Measurements from ENCODE around the gene PIGQ.

The PIGQ gene

DNA sequence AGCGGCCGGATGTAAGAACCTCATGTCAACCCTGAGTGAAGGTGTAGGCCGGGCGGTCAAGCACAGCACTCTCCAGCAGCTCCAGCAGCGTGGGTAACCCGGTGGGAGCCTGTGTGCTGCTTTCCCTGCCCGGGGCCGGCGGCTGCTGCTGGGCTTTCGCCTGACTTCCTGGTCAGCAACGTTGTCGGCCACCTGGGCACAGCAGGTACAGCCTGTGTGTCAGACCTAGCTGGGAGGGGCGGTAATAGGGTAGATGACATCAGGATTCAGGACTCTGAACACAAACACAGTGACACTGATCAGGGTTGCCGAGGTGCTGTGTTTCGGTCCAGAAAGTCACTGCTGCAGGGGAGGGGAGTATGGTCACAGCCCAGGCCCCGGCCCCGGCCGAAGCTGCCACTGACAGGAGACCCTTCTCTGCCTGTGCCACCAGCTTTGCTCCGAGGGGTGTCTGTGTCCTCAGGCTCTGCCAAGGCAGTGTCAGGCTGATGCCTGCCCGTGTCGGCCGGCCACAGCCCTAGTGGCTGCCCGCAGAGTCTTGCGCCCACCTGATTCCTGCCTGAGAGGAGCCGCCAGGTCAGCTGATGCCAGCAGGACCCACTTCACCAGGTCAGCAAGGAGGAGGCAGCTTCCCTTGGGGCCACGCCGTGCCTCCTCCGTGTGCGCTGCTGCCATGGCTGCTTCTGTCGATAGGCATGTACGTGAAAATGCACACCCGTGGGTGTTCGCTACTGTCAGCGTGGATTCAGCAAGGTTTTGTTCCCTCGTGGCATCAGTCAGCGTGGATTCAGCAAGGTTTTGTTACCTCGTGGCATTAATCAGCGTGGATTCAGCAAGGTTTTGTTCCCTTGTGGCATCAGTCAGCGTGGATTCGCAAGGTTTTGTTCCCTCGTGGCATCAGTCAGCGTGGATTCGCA lies 29.3 kb downstream of the PIGQ start:
- Mint-ChIP-seq H3K9me3 (no peaks in the 10 kb centered on the region), H3K36me3 (peaks cover 19 to 26% of the 10 kb centered on the region in 2 donors), H3K27ac (no peak overlapping the region), H3K4me1 (peaks cover 7 to 30% of the 10 kb centered on the region in 2 donors), H3K4me3 (no peak overlapping the region), H3K27me3 (no peaks in the 10 kb centered on the region)
- DNase-seq: no peak
- no peak for ATAC-seq (replicated peaks)

DNA sequence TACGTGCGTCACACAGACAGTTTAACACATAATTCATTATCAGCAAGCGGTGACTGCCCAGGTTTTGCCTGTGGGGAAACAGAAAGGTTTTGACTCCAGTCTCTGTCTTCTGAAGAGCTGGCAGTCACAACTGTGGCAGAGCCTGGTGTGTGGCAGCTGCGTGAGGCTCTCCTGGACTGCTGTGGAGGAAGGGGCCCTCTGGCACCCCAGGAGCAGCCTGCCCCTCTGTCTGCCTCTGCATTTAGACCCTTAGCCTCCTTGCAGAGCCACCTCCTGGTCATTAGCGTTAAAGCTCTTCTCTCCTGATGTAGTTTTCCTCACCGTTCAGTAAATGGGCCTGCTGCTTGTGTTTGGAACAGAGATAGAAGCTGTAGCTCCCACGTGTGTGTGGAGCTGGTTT lies 31.0 kb downstream of the PIGQ start:
- peaks cover 5 to 28% of the 10 kb centered on the region in 2 donors for H3K4me1 Mint-ChIP-seq
- H3K27ac Mint-ChIP-seq: no peak overlapping the region
- ATAC-seq (replicated peaks): no peak
- H3K36me3 Mint-ChIP-seq: peaks cover 26 to 36% of the 10 kb centered on the region in 2 donors
- H3K9me3 Mint-ChIP-seq: peaks cover 0 to 3% of the 10 kb centered on the region in 2 donors
- H3K4me3 Mint-ChIP-seq: no peak overlapping the region
- no peak for DNase-seq
- H3K27me3 Mint-ChIP-seq: no peaks in the 10 kb centered on the region

DNA sequence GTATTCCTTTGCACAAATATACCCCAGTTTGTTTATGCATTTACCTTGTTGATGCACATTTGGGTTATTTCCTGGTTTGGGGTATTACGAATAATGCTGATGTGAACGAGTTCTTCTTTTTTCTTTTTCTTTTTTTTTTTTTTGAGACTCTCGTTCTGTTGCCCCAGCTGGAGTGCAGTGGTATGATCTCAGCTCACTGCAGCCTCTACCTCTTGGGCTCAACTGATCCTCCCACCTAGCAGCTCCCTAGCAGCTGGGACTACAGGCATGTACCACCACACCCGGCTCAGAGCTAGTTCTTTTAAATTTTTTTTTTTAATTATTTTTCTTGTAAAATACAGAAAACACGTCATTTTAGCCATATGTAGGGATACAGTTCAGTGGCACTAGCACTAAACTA lies 34.2 kb downstream of the PIGQ start:
- no peaks in the 10 kb centered on the region for H3K27me3 Mint-ChIP-seq
- ATAC-seq (replicated peaks) (no peak), DNase-seq (no peak)
- H3K36me3 Mint-ChIP-seq: peaks cover 19 to 24% of the 10 kb centered on the region in 2 donors
- H3K9me3 Mint-ChIP-seq: peaks cover 0 to 3% of the 10 kb centered on the region in 2 donors
- H3K27ac Mint-ChIP-seq: no peak overlapping the region
- no peak overlapping the region for H3K4me3 Mint-ChIP-seq
- peaks cover 7 to 30% of the 10 kb centered on the region in 2 donors for H3K4me1 Mint-ChIP-seq

DNA sequence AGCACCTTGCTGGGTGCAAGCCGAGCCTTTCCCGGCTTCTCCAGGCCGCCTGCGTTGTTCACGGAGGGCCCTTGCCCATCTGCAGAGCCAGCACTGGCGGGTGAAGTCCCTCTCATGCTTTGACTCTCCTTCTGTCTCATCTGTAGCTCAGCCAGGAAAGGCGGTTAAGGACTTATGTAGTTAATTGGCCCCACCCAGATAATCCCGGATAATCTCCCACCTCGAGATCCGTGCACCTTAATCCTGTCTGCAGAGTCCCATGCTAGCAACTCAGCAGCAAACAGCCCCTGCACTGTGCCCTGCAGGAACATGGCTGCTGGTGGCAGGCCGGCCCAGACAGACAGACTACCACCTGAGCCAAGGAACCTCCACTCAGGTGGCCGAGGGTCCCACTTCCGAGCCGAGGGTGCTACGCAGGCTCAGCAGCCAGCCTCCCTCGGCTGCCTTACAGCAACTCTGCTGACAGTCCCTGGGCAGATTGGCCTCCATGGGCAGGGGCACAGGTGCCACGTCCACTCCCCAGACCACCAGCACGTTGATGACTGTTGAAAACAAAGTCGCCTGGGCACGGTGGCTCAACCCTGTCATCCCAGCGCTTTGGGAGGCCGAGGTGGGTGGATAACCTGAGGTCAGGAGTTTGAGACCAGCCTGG lies 37.0 kb downstream of the PIGQ start:
- H3K36me3 Mint-ChIP-seq: peaks cover 17 to 23% of the 10 kb centered on the region in 2 donors
- H3K9me3 Mint-ChIP-seq: peaks cover 0 to 3% of the 10 kb centered on the region in 2 donors
- DNase-seq: no peak
- peaks cover 17 to 35% of the 10 kb centered on the region in 2 donors for H3K4me1 Mint-ChIP-seq
- no peak overlapping the region for H3K27ac Mint-ChIP-seq
- no peaks in the 10 kb centered on the region for H3K27me3 Mint-ChIP-seq
- no peak overlapping the region for H3K4me3 Mint-ChIP-seq
- ATAC-seq (replicated peaks): no peak

DNA sequence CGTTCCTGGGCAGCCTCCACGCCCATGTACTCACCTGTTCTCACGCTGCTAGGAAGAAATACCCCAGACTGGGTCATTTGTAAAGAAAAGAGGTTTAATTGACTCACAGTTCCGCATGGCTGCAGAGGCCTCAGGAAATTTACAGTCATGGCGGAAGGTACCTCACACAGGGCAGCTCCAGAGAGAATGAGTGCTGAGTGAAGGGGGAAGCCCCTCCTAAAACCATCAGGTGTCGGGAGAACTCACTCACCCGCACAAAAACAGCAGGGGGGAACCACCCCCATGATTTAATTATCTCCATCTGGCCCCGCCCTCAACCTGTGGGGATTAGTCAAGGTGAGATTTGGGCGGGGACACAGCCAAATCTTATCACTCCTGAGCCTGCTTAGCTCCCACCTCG lies 38.3 kb downstream of the PIGQ start:
- Mint-ChIP-seq H3K27me3 (no peaks in the 10 kb centered on the region), H3K27ac (peak overlapping the region; percentile 37), H3K4me3 (peak overlapping the region in 1 of 2 donors; percentile 32), H3K4me1 (peaks cover 17 to 31% of the 10 kb centered on the region in 2 donors), H3K36me3 (peaks cover 16 to 22% of the 10 kb centered on the region in 2 donors), H3K9me3 (peaks cover 0 to 3% of the 10 kb centered on the region in 2 donors)
- ATAC-seq (replicated peaks): peak; percentile 75 to 94
- peak; percentile 35 for DNase-seq

DNA sequence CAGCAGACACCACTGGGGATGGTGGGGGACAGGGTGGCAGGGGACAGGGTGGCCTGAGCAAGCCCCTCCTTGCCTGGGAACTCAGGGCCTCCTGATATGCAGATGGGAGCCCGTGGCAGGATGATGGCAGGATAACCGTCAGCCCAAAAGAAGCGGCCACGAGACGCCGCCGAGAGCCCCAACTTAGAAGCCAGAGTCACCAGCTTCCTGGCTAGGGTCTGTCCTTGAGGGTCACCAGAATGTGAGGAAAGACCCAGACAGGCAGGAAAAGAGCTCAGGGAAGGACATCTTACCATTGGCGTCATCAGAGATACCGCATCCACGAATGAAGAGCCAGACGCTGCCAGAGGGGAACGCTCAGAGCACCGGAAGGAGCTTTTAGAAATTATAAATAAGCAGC lies 39.5 kb downstream of the PIGQ start:
- Mint-ChIP-seq H3K36me3 (peaks cover 18 to 25% of the 10 kb centered on the region in 2 donors), H3K9me3 (peaks cover 0 to 3% of the 10 kb centered on the region in 2 donors), H3K4me3 (no peak overlapping the region), H3K27ac (peak overlapping the region; percentile 25), H3K27me3 (no peaks in the 10 kb centered on the region), H3K4me1 (peaks cover 17 to 23% of the 10 kb centered on the region in 2 donors)
- ATAC-seq (replicated peaks) (no peak), DNase-seq (no peak)

DNA sequence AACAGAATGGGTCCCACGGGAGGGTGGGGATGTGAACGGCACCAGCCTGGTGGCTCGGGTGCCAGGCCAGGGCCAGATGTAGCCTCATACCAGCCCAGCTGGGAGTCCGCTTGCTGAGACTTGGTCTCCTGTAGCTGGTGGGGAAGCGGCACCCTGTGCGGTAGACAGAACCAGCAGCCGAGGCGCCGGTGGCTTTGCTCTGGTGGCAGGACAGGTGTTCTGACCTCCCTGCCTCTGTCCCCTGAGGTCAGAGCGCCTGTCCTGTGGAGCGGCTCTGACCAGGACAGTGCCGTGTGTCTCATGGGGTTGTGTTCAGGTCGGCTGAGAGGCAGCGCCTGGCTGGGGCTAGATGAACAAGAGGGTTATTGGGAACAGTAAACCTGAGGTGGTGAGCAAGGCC lies 40.2 kb downstream of the PIGQ start:
- H3K9me3 Mint-ChIP-seq: peaks cover 0 to 6% of the 10 kb centered on the region in 2 donors
- peaks cover 20 to 27% of the 10 kb centered on the region in 2 donors for H3K36me3 Mint-ChIP-seq
- H3K4me3 Mint-ChIP-seq: no peak overlapping the region
- DNase-seq (no peak), ATAC-seq (replicated peaks) (no peak)
- no peaks in the 10 kb centered on the region for H3K27me3 Mint-ChIP-seq
- no peak overlapping the region for H3K27ac Mint-ChIP-seq
- H3K4me1 Mint-ChIP-seq: peaks cover 23 to 25% of the 10 kb centered on the region in 2 donors

DNA sequence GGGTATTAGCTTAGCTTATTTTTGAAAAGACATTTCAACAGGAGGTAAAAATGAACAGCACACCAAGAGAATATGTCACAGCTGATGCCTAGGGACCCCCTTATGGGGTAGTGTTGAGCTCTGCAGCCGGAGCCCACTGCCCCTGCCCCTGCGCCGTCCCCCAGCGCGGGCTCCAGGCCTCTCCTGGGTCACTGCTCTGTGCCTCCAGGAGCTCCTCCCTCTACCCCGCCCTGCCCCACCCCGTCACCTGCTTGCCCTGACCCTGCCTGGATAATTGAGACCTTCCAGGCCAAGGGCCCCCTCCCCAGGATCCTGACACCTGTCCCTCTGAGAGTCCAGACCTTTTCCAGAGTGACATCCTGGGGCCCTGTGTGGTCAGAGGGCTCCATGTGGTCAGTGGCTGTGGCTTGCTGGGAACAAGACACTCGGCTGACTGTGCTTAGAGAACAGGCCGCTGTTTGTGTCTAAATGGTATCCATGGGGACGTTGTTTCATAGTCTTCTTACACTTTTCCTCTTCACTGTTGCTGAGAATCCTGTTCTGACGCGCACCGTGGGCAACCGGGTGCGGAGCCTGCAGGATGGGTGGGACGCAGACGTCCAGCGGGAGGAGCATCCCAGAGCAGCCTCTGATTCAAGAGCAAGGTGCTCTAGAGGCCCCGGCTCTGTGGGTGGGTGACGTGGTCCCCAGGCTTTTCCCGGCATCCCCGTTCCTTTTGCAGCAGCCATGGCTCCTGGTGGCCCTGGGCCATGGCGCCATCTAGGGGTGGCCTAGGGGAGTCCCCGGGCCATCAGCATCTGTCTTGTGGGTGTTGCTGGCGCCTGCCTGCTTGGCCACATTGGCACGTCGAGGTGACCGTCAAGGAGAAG lies 41.0 kb downstream of the PIGQ start:
- Mint-ChIP-seq H3K27me3 (no peaks in the 10 kb centered on the region), H3K36me3 (peaks cover 18 to 25% of the 10 kb centered on the region in 2 donors), H3K4me3 (no peak overlapping the region), H3K9me3 (peaks cover 0 to 3% of the 10 kb centered on the region in 2 donors), H3K4me1 (peaks cover 26 to 30% of the 10 kb centered on the region in 2 donors), H3K27ac (no peak overlapping the region)
- DNase-seq (no peak), ATAC-seq (replicated peaks) (peak; percentile 56 to 57)

DNA sequence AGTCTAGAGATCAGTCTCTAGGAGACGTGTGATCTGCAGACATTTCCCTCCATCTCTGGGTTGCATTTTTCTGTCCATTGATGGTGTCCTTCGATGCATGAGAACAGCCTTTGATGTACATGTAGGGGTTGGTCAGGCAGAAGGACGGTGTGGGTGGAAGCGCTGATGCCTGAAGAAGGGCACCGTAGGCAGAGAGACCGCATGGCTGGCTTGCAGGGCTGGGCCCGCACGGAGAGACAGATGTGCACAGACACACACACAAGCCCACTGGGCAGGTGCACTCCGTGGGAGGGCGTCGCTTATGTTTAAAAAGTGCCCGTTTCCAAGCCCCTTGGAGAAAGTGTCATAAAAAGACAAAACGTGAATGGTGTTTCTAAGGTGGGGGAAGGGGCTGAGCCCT lies 45.4 kb downstream of the PIGQ start:
- Mint-ChIP-seq H3K27ac (peak overlapping the region; percentile 54), H3K9me3 (peaks cover 0 to 3% of the 10 kb centered on the region in 2 donors), H3K4me3 (no peak overlapping the region), H3K4me1 (peaks cover 14 to 18% of the 10 kb centered on the region in 2 donors), H3K27me3 (no peaks in the 10 kb centered on the region), H3K36me3 (peaks cover 15 to 25% of the 10 kb centered on the region in 2 donors)
- DNase-seq (no peak), ATAC-seq (replicated peaks) (peak; percentile 63 to 68)

DNA sequence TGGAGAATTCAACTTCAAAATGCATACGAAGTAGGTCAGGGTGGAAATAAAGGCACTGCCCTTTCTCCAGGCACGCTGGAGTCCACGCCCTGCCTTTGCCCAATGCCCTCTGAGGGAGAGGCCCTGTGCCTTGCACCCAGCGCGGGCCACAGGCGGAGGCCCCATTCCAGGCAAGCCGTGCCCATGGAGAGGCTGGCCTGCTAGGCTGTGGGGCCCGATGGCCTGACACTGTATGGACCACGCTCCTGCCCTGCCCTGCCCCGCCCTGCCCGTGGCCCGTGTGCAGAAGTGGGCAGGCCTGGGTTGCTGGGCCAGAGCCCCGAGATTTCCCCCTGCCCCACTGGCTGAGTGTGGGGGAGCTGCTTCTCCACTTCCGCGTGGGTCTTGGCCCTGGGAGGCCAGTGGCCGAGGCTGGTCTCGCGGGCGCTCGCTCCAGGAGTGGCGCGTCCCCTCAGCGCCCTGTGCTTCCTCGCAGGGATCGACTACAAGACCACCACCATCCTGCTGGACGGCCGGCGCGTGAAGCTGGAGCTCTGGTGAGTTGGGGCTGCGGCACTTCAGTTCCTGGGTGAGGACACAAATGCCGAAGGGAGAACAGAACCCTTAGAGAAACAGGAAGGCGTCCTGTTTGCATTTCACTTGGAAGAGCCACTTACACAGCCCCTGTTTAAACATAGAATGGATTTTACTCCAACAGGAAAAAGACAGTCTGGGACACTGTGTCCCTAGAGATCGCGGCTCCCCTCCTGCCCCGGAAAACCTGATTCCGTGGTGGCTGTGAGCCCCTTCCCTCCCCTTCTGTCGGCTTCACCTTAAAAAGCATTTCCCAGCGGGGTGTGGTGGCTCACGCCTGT lies 47.2 kb downstream of the PIGQ start:
- Mint-ChIP-seq H3K4me3 (no peak overlapping the region), H3K4me1 (peaks cover 10 to 17% of the 10 kb centered on the region in 2 donors), H3K27ac (no peak overlapping the region), H3K27me3 (no peaks in the 10 kb centered on the region), H3K36me3 (peaks cover 15 to 22% of the 10 kb centered on the region in 2 donors), H3K9me3 (peaks cover 0 to 3% of the 10 kb centered on the region in 2 donors)
- ATAC-seq (replicated peaks) (no peak), DNase-seq (no peak)

DNA sequence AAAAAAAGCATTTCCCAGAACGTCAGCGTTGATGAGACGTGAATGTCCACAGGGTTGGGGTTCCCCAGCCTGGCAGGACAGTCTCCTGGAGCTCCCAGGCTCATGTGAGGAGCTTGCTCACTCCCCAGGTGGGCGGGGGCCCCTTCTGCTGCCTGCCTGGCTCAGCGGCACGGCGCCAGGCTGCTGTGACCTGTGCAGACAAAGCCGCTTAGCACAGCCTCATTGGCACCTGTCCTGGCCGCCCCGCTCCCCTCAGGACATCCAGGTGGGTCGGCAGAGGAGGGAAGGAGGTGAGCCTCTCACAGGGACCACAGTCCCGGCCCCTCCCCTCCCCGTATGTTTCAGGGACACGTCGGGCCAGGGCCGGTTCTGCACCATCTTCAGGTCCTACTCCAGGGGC lies 48.1 kb downstream of the PIGQ start:
- Mint-ChIP-seq H3K27me3 (no peaks in the 10 kb centered on the region), H3K9me3 (peaks cover 0 to 3% of the 10 kb centered on the region in 2 donors), H3K36me3 (peaks cover 15 to 22% of the 10 kb centered on the region in 2 donors), H3K4me3 (no peak overlapping the region), H3K27ac (no peak overlapping the region), H3K4me1 (peaks cover 10 to 17% of the 10 kb centered on the region in 2 donors)
- ATAC-seq (replicated peaks) (no peak), DNase-seq (no peak)

DNA sequence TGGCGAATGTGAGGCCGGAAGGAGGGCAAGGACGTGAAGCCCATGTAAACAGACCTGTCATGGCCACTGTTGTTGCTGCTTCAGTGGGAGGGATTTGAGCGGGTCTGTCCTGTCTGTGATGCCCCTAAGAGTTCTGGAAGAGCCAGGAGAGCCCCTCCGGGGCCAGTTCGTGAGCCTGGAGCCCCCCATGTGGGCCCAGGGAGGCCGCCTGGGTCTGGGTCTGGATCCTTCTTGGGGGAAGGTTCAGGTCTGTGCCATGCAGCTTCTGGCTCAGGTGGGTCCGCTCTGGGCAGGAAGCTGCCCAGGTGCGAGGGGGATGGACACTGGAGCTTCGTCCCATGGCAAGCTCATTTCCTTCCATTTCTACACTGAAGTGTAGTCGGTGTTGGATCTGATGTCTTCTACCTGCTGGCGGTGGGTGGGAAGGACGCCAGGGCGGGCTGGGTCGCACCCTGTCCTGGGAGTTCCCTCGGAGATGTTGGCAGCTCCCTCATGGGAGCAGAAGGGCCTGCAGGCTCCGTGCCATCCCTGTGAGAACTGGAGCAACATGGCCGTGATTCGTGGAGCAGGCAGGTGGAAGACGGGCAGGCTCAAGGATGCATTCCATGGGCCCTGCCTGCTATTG lies 49.8 kb downstream of the PIGQ start:
- peaks cover 0 to 2% of the 10 kb centered on the region in 2 donors for H3K9me3 Mint-ChIP-seq
- no peaks in the 10 kb centered on the region for H3K27me3 Mint-ChIP-seq
- no peak overlapping the region for H3K27ac Mint-ChIP-seq
- no peak overlapping the region for H3K4me3 Mint-ChIP-seq
- H3K36me3 Mint-ChIP-seq: peaks cover 7 to 13% of the 10 kb centered on the region in 2 donors
- ATAC-seq (replicated peaks) (no peak), DNase-seq (no peak)
- H3K4me1 Mint-ChIP-seq: peaks cover 9 to 14% of the 10 kb centered on the region in 2 donors

All from stimulated activated naive B cell treated with anti-CD40 and anti-IgM and Interleukin-4, amounts not matched to agents 10 μg/mL and 1 μg/mL and 100 μg/mL, for 72 hours (primary cell).